Liver (tissue), 9 donors: Measurements from ENCODE around the gene ATP2C1. TPM values are rescaled to one million over a fixed set of nuclear protein-coding genes. Genes with fewer than 3 reads are reported as not detected.

Source experiments
- DNase-seq: peaks from one replicate; pipeline ENCODE4 v3.0.0-alpha.2; 2017; ENCODE audit warnings: low spot score
- H3K27ac ChIP-seq, 2 donors: one replicate each; pipeline ENCODE4 v1.7.0; 2013; ENCODE audit warnings: inconsistent platforms in 2 of 2, low read length in 2 of 2, control low read depth in 1 of 2, low read depth in 1 of 2, mild to moderate bottlenecking in 1 of 2
- H3K27me3 ChIP-seq, 4 donors: one replicate each; pipeline versions ENCODE4 v1.6.1 to v1.7.0; 2013; ENCODE audit warnings: low read length in 3 of 4, inconsistent platforms in 1 of 4, mild to moderate bottlenecking in 1 of 4, moderate library complexity in 1 of 4; ENCODE audit not compliant: control insufficient read depth in 4 of 4, insufficient read depth in 4 of 4
- H3K36me3 ChIP-seq, 4 donors: one replicate each; pipeline versions ENCODE4 v1.6.1 to v1.7.0; 2013; ENCODE audit warnings: low read length in 3 of 4, mild to moderate bottlenecking in 3 of 4, low read depth in 1 of 4, moderate library complexity in 1 of 4; ENCODE audit not compliant: control insufficient read depth in 4 of 4, insufficient read depth in 3 of 4
- H3K4me1 ChIP-seq, 4 donors: one replicate each; pipeline versions ENCODE4 v1.6.1 to v1.7.0; 2013; ENCODE audit warnings: low read length in 3 of 4, mild to moderate bottlenecking in 3 of 4, moderate library complexity in 1 of 4; ENCODE audit not compliant: control insufficient read depth in 4 of 4, insufficient read depth in 4 of 4
- H3K4me3 ChIP-seq, 3 donors: one replicate each; pipeline versions ENCODE4 v1.6.1 to v1.7.0; 2013; ENCODE audit warnings: low read length in 3 of 3, control low read depth in 1 of 3, low read depth in 1 of 3, mild to moderate bottlenecking in 1 of 3
- H3K9ac ChIP-seq, 2 donors: one replicate each; pipeline ENCODE4 v1.7.0; 2013; ENCODE audit warnings: low read length in 2 of 2, mild to moderate bottlenecking in 2 of 2, moderate library complexity in 2 of 2, control low read depth in 1 of 2, low read depth in 1 of 2
- H3K9me3 ChIP-seq, 4 donors: one replicate each; pipeline versions ENCODE4 v1.6.1 to v1.7.0; 2013; ENCODE audit warnings: low read length in 3 of 4; ENCODE audit not compliant: control insufficient read depth in 4 of 4
- EGR1 ChIP-seq, 2 donors: IDR thresholded peaks; 2 replicates each; pipeline ENCODE4 v1.6.1; 2016 to 2018; ENCODE audit warnings: antibody characterized with exemption in 2 of 2, low read depth in 2 of 2
- FOXA1 ChIP-seq: IDR thresholded peaks from 2 replicates; pipeline ENCODE4 v1.6.1; 2016; ENCODE audit warnings: antibody characterized with exemption
- FOXA2 ChIP-seq: IDR thresholded peaks from 2 replicates; pipeline ENCODE4 v1.6.1; 2016; ENCODE audit warnings: antibody characterized with exemption
- GABPA ChIP-seq, 2 donors: IDR thresholded peaks in 1 of 2; conservative IDR thresholded peaks in 1 of 2; 2 replicates each; pipeline ENCODE4 v1.6.1; 2016; ENCODE audit warnings: antibody characterized with exemption in 2 of 2, mild to moderate bottlenecking in 1 of 2, moderate library complexity in 1 of 2
- HNF4A ChIP-seq, 2 donors: conservative IDR thresholded peaks; 2 replicates each; pipeline ENCODE4 v1.6.1; 2016; ENCODE audit warnings: antibody characterized with exemption in 2 of 2, mild to moderate bottlenecking in 2 of 2
- HNF4G ChIP-seq: IDR thresholded peaks from 2 replicates; pipeline ENCODE4 v1.6.1; 2016; ENCODE audit warnings: antibody characterized with exemption
- JUND ChIP-seq, 2 donors: IDR thresholded peaks; 2 replicates each; pipeline ENCODE4 v1.6.1; 2016; ENCODE audit warnings: antibody characterized with exemption in 2 of 2
- NR2F2 ChIP-seq: IDR thresholded peaks from 2 replicates; pipeline ENCODE4 v1.6.1; 2016; ENCODE audit warnings: antibody characterized with exemption
- RAD21 ChIP-seq, 2 donors: IDR thresholded peaks; 2 replicates each; pipeline ENCODE4 v1.6.1; 2016; ENCODE audit warnings: antibody characterized with exemption in 2 of 2, mild to moderate bottlenecking in 2 of 2
- RXRA ChIP-seq, 2 donors: IDR thresholded peaks; 2 replicates each; pipeline ENCODE4 v1.6.1; 2017 to 2018; ENCODE audit warnings: antibody characterized with exemption in 2 of 2, mild to moderate bottlenecking in 1 of 2
- SP1 ChIP-seq: IDR thresholded peaks from 2 replicates; pipeline ENCODE4 v1.6.1; 2018; ENCODE audit warnings: antibody characterized with exemption, mild to moderate bottlenecking
- TAF1 ChIP-seq: conservative IDR thresholded peaks from 2 replicates; pipeline ENCODE4 v1.6.1; 2016; ENCODE audit warnings: antibody characterized with exemption, mild to moderate bottlenecking
- YY1 ChIP-seq: IDR thresholded peaks from 2 replicates; pipeline ENCODE4 v1.6.1; 2016; ENCODE audit warnings: antibody characterized with exemption, mild to moderate bottlenecking
- WGBS: extraction: QIAGEN DNeasy Blood & Tissue Kit; methylation state at CpG from one replicate; pipeline ENCODE4 v1.1.7; 2013; 5-methylcytosine and 5-hydroxymethylcytosine counted together
- polyA plus RNA-seq, 2 donors: library from polyadenylated mRNA; stranded (reverse) in 1 of 2; unstranded in 1 of 2; fragments of 200-250 nt in 1 of 2; fragments of >200 nt in 1 of 2; fragmentation: Nextera tagmentation in 1 of 2; extraction: Ambion mirVana in 1 of 2; gene quantifications; one replicate each; pipeline versions ENCODE4 v1.2.1 to v1.2.3, GENCODE V29; 2013 to 2015
- total RNA-seq, 2 donors: library from RNA; depleted of rRNA; stranded (reverse); fragments of >200 nt; gene quantifications; one replicate each; pipeline ENCODE4 v1.2.3, GENCODE V29; 2014
- TF ChIP-seq, protein P1 (sequence below): IDR thresholded peaks from 2 replicates; pipeline ENCODE4 v1.6.1; 2016; ENCODE audit warnings: antibody characterized with exemption, mild to moderate bottlenecking
- TF ChIP-seq, protein P2 (sequence below): IDR thresholded peaks from 2 replicates; pipeline ENCODE4 v1.6.1; 2016; ENCODE audit warnings: antibody characterized with exemption
- TF ChIP-seq, protein P3 (sequence below): IDR thresholded peaks from 2 replicates; pipeline ENCODE4 v1.6.1; 2016; ENCODE audit warnings: antibody characterized with exemption
- TF ChIP-seq, protein P4 (sequence below): IDR thresholded peaks from 2 replicates; pipeline ENCODE4 v1.6.1; 2016; ENCODE audit warnings: antibody characterized with exemption
- TF ChIP-seq, protein P5 (sequence below): fragments of 150-350 bp; IDR thresholded peaks from 2 replicates; pipeline ENCODE4 v1.5.1; 2017; ENCODE audit warnings: improper control_type of control experiment, low read depth, low read length; ENCODE audit not compliant: missing input control
- donor health status: healthy.
- donor health status: healthy.
- donor health status: healthy.
- donor health status: healthy.
- donor health status: healthy.

ATP2C1 gene
- total and polyA plus RNA-seq, 4 donors: 10.5 to 45.1 (median 25.2) TPM

DNA sequence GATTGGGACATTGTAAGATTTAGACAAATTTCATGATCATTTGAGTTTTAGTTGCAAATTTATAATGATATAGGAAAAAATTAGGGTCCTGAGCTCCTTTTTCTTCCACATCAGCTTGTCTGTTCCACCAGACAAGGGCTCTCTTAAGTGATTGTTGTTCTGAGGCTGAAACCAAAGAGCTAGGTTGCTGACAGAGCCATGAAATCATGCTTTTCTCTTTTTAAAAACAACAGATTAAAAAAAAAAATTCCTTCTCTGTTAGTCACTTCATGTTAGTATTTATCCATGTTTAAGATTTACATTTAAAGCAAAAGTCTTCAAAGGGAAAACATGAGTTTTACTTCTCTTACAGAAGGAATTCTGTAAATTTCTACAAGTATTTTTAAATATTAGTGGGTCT, 56.8 kb downstream of the ATP2C1 start (continued):
- TF ChIP-seq, protein P1, sequence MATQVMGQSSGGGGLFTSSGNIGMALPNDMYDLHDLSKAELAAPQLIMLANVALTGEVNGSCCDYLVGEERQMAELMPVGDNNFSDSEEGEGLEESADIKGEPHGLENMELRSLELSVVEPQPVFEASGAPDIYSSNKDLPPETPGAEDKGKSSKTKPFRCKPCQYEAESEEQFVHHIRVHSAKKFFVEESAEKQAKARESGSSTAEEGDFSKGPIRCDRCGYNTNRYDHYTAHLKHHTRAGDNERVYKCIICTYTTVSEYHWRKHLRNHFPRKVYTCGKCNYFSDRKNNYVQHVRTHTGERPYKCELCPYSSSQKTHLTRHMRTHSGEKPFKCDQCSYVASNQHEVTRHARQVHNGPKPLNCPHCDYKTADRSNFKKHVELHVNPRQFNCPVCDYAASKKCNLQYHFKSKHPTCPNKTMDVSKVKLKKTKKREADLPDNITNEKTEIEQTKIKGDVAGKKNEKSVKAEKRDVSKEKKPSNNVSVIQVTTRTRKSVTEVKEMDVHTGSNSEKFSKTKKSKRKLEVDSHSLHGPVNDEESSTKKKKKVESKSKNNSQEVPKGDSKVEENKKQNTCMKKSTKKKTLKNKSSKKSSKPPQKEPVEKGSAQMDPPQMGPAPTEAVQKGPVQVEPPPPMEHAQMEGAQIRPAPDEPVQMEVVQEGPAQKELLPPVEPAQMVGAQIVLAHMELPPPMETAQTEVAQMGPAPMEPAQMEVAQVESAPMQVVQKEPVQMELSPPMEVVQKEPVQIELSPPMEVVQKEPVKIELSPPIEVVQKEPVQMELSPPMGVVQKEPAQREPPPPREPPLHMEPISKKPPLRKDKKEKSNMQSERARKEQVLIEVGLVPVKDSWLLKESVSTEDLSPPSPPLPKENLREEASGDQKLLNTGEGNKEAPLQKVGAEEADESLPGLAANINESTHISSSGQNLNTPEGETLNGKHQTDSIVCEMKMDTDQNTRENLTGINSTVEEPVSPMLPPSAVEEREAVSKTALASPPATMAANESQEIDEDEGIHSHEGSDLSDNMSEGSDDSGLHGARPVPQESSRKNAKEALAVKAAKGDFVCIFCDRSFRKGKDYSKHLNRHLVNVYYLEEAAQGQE: no peak
- TF ChIP-seq GABPA (IDR thresholded peaks at IDR 0.05 in 1 of 2, conservative IDR thresholded peaks at IDR 0.05 in 1 of 2): no peak

DNA sequence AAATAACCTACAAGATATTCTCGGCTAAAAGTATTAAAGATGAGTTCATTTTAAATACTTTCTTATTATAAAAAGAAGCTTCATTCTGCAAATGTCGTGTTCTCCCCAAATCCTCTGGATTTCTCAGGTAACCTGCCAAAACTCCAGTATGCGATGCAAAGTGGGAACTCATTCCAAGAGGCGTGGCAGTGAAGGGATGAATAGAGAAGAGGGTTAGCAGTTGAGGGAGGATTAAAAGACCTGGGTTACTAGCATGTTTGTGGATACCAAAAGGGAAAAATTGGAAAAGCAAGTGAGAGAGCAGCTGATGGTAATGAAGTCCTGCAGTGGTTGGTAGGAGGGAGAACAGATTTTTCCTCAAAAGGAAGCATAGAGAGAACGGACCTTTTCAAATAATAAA, 61.6 kb downstream of the ATP2C1 start:
- H3K36me3 ChIP-seq: peaks cover 8 to 23% (median 12%) of the 10 kb centered on the region in 4 donors
- no peak for DNase-seq
- WGBS: 92% methylated on average over 5 of the region's 5 CpGs
- no peak overlapping the region for H3K4me3 ChIP-seq
- H3K4me1 ChIP-seq: no peaks in the 10 kb centered on the region
- no peaks in the 10 kb centered on the region for H3K27me3 ChIP-seq
- no peaks in the 10 kb centered on the region for H3K9me3 ChIP-seq
- H3K9ac ChIP-seq: no peak overlapping the region
- H3K27ac ChIP-seq: no peak overlapping the region
- TF ChIP-seq, protein P2, sequence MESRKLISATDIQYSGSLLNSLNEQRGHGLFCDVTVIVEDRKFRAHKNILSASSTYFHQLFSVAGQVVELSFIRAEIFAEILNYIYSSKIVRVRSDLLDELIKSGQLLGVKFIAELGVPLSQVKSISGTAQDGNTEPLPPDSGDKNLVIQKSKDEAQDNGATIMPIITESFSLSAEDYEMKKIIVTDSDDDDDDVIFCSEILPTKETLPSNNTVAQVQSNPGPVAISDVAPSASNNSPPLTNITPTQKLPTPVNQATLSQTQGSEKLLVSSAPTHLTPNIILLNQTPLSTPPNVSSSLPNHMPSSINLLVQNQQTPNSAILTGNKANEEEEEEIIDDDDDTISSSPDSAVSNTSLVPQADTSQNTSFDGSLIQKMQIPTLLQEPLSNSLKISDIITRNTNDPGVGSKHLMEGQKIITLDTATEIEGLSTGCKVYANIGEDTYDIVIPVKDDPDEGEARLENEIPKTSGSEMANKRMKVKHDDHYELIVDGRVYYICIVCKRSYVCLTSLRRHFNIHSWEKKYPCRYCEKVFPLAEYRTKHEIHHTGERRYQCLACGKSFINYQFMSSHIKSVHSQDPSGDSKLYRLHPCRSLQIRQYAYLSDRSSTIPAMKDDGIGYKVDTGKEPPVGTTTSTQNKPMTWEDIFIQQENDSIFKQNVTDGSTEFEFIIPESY: no peak
- TF ChIP-seq YY1 (no peak), EGR1 (IDR thresholded peaks at IDR 0.05; ENCODE audit: low read depth in 2 of 2) (no peak), HNF4G (no peak), SP1 (no peak), GABPA (IDR thresholded peaks at IDR 0.05 in 1 of 2, conservative IDR thresholded peaks at IDR 0.05 in 1 of 2) (no peak), JUND (IDR thresholded peaks at IDR 0.05) (no peak), RXRA (IDR thresholded peaks at IDR 0.05) (no peak), NR2F2 (no peak), HNF4A (conservative IDR thresholded peaks at IDR 0.05) (no peak), FOXA2 (no peak), FOXA1 (no peak), TAF1 (no peak), RAD21 (IDR thresholded peaks at IDR 0.05) (no peak)
- TF ChIP-seq, protein P3, sequence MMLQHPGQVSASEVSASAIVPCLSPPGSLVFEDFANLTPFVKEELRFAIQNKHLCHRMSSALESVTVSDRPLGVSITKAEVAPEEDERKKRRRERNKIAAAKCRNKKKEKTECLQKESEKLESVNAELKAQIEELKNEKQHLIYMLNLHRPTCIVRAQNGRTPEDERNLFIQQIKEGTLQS: no peak
- TF ChIP-seq, protein P1: no peak
- TF ChIP-seq, protein P4, sequence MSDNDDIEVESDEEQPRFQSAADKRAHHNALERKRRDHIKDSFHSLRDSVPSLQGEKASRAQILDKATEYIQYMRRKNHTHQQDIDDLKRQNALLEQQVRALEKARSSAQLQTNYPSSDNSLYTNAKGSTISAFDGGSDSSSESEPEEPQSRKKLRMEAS: no peak
- TF ChIP-seq, protein P5, sequence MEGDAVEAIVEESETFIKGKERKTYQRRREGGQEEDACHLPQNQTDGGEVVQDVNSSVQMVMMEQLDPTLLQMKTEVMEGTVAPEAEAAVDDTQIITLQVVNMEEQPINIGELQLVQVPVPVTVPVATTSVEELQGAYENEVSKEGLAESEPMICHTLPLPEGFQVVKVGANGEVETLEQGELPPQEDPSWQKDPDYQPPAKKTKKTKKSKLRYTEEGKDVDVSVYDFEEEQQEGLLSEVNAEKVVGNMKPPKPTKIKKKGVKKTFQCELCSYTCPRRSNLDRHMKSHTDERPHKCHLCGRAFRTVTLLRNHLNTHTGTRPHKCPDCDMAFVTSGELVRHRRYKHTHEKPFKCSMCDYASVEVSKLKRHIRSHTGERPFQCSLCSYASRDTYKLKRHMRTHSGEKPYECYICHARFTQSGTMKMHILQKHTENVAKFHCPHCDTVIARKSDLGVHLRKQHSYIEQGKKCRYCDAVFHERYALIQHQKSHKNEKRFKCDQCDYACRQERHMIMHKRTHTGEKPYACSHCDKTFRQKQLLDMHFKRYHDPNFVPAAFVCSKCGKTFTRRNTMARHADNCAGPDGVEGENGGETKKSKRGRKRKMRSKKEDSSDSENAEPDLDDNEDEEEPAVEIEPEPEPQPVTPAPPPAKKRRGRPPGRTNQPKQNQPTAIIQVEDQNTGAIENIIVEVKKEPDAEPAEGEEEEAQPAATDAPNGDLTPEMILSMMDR: no peak
